Calu3 (cell line): ENCODE results near the gene DHRS4L2. TPM values are rescaled to one million over a fixed set of nuclear protein-coding genes. Genes with fewer than 3 reads are reported as not detected.

Experiments
- BruUV-seq: library from RNA; stranded (reverse); fragments of 400-500 nt; replicated peaks from 2 replicates; lab custom pipeline; 2021; lab: Mats Ljungman, UMichigan
- CTCF ChIA-PET: fragments of 300-600 bp; sonication (Branson Sonifier 250); formaldehyde crosslinking; loops from one replicate; lab custom pipeline; 2022; ENCODE audit warnings: antibody characterized with exemption; lab: Charles Lee
- DNase-seq: peaks from one replicate; pipeline ENCODE4 v3.0.0; 2022
- H3K27ac Mint-ChIP-seq: one replicate; pipeline ENCODE4 v1.8.0; 2022; ENCODE audit warnings: mixed read lengths; ENCODE audit not compliant: unreplicated experiment
- H3K27me3 Mint-ChIP-seq: one replicate; pipeline ENCODE4 v1.8.0; 2022; ENCODE audit warnings: mixed read lengths; ENCODE audit not compliant: unreplicated experiment
- H3K36me3 Mint-ChIP-seq: one replicate; pipeline ENCODE4 v1.8.0; 2022; ENCODE audit warnings: mild to moderate bottlenecking, moderate library complexity, mixed read lengths; ENCODE audit not compliant: insufficient read depth, unreplicated experiment
- H3K4me1 Mint-ChIP-seq: one replicate; pipeline ENCODE4 v1.8.0; 2022; ENCODE audit warnings: mild to moderate bottlenecking, low read depth, mixed read lengths; ENCODE audit not compliant: unreplicated experiment
- H3K4me3 Mint-ChIP-seq: one replicate; pipeline ENCODE4 v1.8.0; 2022; ENCODE audit warnings: mild to moderate bottlenecking, low read depth, moderate library complexity, mixed read lengths; ENCODE audit not compliant: unreplicated experiment
- H3K9me3 Mint-ChIP-seq: one replicate; pipeline ENCODE4 v1.8.0; 2022; ENCODE audit warnings: low read depth, mixed read lengths; ENCODE audit not compliant: unreplicated experiment
- CTCF ChIP-seq: fragments of 200-600 bp; IDR thresholded peaks from one replicate; pipeline ENCODE4 v1.8.0; 2022; ENCODE audit warnings: antibody characterized with exemption; ENCODE audit not compliant: unreplicated experiment
- intact Hi-C: fragments of 100-400 bp; cut with micrococcal nuclease; formaldehyde crosslinking; loops from one replicate; pipeline ENCODE4 v1.10.0; 2022; ENCODE audit not compliant: unreplicated experiment
- total RNA-seq: library from RNA; stranded (reverse); gene quantifications from 2 replicates; pipeline ENCODE4 v1.2.3, GENCODE V29; 2022

The DHRS4L2 gene
- total RNA-seq, 1 experiment from 2014 or later = 12.0 TPM

- DNase-seq = peak; percentile 61
- H3K27me3 Mint-ChIP-seq = peaks cover 88% of the 10 kb centered on the region
Observed at GRCh38 chr14:24051789-24052655, 63.3 kb downstream of the DHRS4L2 start, which contains the start of gene CARMIL3. CARMIL3 (plus strand) TSS chr14:24052009; CDS start chr14:24052154, 145 bp downstream.

GRCh38 chr14:24052656-24053547, 64.2 kb downstream of the DHRS4L2 start:
- CTCF ChIA-PET = interaction anchor here (0.7 kb wide), 1 partner anchor 214 kb away, joined by 4 read pairs; no protein-coding TSS in a partner anchor
- no peak for TF ChIP-seq CTCF
- H3K27me3 Mint-ChIP-seq = peaks cover 89% of the 10 kb centered on the region
- H3K4me1 Mint-ChIP-seq = peaks cover 11% of the 10 kb centered on the region
- H3K27ac Mint-ChIP-seq = no peak overlapping the region
- no peak for DNase-seq
- peaks cover 21% of the 10 kb centered on the region for H3K36me3 Mint-ChIP-seq
- intact Hi-C loops = no loop called here
- no peaks in the 10 kb centered on the region for H3K9me3 Mint-ChIP-seq
- BruUV-seq = no TSS peak
- peak overlapping the region; percentile 70 for H3K4me3 Mint-ChIP-seq

More at GRCh38 chr14:24051789-24052655, 63.3 kb downstream of the DHRS4L2 start, which contains the start of gene CARMIL3:
- BruUV-seq = no TSS peak
- Mint-ChIP-seq H3K36me3 (peaks cover 21% of the 10 kb centered on the region), H3K27ac (no peak within 1 kb of the TSS), H3K4me1 (peaks cover 11% of the 10 kb centered on the region), H3K9me3 (no peaks in the 10 kb centered on the region), H3K4me3 (peak within 1 kb of the TSS; percentile 70)
- intact Hi-C loops = no loop called here
- TF ChIP-seq CTCF = no peak
- CTCF ChIA-PET = interaction anchor here (0.7 kb wide), 1 partner anchor 213 kb away, joined by 4 read pairs; no protein-coding TSS in a partner anchor

GRCh38 chr14:24053548-24054323, 65.0 kb downstream of the DHRS4L2 start:
- peaks cover 21% of the 10 kb centered on the region for H3K36me3 Mint-ChIP-seq
- H3K27me3 Mint-ChIP-seq = peaks cover 89% of the 10 kb centered on the region
- H3K4me3 Mint-ChIP-seq = peak overlapping the region; percentile 70
- BruUV-seq = no TSS peak
- no peak for TF ChIP-seq CTCF
- no peak overlapping the region for H3K27ac Mint-ChIP-seq
- no peaks in the 10 kb centered on the region for H3K9me3 Mint-ChIP-seq
- intact Hi-C loops = no loop called here
- peaks cover 11% of the 10 kb centered on the region for H3K4me1 Mint-ChIP-seq
- DNase-seq = no peak
- CTCF ChIA-PET = no interaction called here

- intact Hi-C loops = no loop called here
- H3K27ac Mint-ChIP-seq = no peak overlapping the region
- peaks cover 11% of the 10 kb centered on the region for H3K4me1 Mint-ChIP-seq
- H3K27me3 Mint-ChIP-seq = peaks cover 87% of the 10 kb centered on the region
- TF ChIP-seq CTCF = no peak
- CTCF ChIA-PET = no interaction called here
- peaks cover 21% of the 10 kb centered on the region for H3K36me3 Mint-ChIP-seq
- H3K4me3 Mint-ChIP-seq = no peak overlapping the region
- no TSS peak for BruUV-seq
- no peak for DNase-seq
- H3K9me3 Mint-ChIP-seq = no peaks in the 10 kb centered on the region
Observed at GRCh38 chr14:24054324-24054641, 65.6 kb downstream of the DHRS4L2 start.
